HPDE6-E6E7 (cell line): ENCODE results near the gene RPS6KA2.
"Not testable (repeated sequence)": the region's sequence is repeated elsewhere in the genome, so short reads cannot be mapped to it uniquely, and the experiment has no call there.

ENCODE experiments used
- DNase-seq: peaks from one replicate; pipeline ENCODE4 v3.0.0; 2011; ENCODE audit warnings: missing footprints; ENCODE audit errors: extremely low spot score

Gene RPS6KA2

GRCh38 chr6:166529586-166529985 is 97.5 kb downstream of the RPS6KA2 start:
- no peak for DNase-seq

- not testable (repeated sequence) for DNase-seq
Measured at GRCh38 chr6:166529058-166529457, 98.0 kb downstream of the RPS6KA2 start.

- no peak for DNase-seq
Measured at GRCh38 chr6:166527849-166528248, 99.2 kb downstream of the RPS6KA2 start.

- no peak for DNase-seq
Measured at GRCh38 chr6:166526937-166527336, 100.1 kb downstream of the RPS6KA2 start.

GRCh38 chr6:166525567-166525966 is 101.5 kb downstream of the RPS6KA2 start:
- no peak for DNase-seq

GRCh38 chr6:166523782-166524559 is 103.1 kb downstream of the RPS6KA2 start:
- no peak for DNase-seq

- no peak for DNase-seq
Measured at GRCh38 chr6:166520905-166521834, 105.9 kb downstream of the RPS6KA2 start.

- no peak for DNase-seq
Measured at GRCh38 chr6:166516251-166516884, 110.7 kb downstream of the RPS6KA2 start.

GRCh38 chr6:166515072-166515810 is 111.8 kb downstream of the RPS6KA2 start:
- peak; percentile 98 for DNase-seq

GRCh38 chr6:166514196-166514595 is 112.9 kb downstream of the RPS6KA2 start:
- no peak for DNase-seq

- DNase-seq = no peak
Measured at GRCh38 chr6:166512567-166512966, 114.5 kb downstream of the RPS6KA2 start.

GRCh38 chr6:166511316-166511715 is 115.7 kb downstream of the RPS6KA2 start:
- DNase-seq = no peak

- no peak for DNase-seq
Measured at GRCh38 chr6:166509193-166509592, 117.9 kb downstream of the RPS6KA2 start.

GRCh38 chr6:166508726-166509125 is 118.3 kb downstream of the RPS6KA2 start:
- DNase-seq = no peak

- no peak for DNase-seq
Measured at GRCh38 chr6:166507809-166508564, 119.1 kb downstream of the RPS6KA2 start.

GRCh38 chr6:166507380-166507779 is 119.7 kb downstream of the RPS6KA2 start:
- DNase-seq = no peak

GRCh38 chr6:166505133-166505905 is 121.7 kb downstream of the RPS6KA2 start:
- no peak for DNase-seq

- DNase-seq = no peak
Measured at GRCh38 chr6:166504100-166504499, 123.0 kb downstream of the RPS6KA2 start.

GRCh38 chr6:166503167-166503744 is 123.8 kb downstream of the RPS6KA2 start:
- DNase-seq = no peak

GRCh38 chr6:166502453-166502852 is 124.6 kb downstream of the RPS6KA2 start:
- no peak for DNase-seq
